ENCODE measurements around the gene CSRNP2.

CSRNP2 gene

GRCh38 chr12:51077930-51078329, 5.5 kb downstream of the CSRNP2 start:
- DNase-seq = no peak

- peak; percentile 8 to 10 for DNase-seq
Observed at GRCh38 chr12:51076236-51076930, 7.0 kb downstream of the CSRNP2 start.

GRCh38 chr12:51075390-51075789, 8.0 kb downstream of the CSRNP2 start:
- DNase-seq = no peak

GRCh38 chr12:51071663-51072062, 11.7 kb downstream of the CSRNP2 start:
- DNase-seq = no peak

- DNase-seq = no peak
Observed at GRCh38 chr12:51070004-51070403, 13.4 kb downstream of the CSRNP2 start.

- no peak for DNase-seq
Observed at GRCh38 chr12:51067771-51068170, 15.6 kb downstream of the CSRNP2 start.

GRCh38 chr12:51067229-51067628, 16.2 kb downstream of the CSRNP2 start:
- DNase-seq = no peak

- DNase-seq = no peak
Observed at GRCh38 chr12:51065530-51065929, 17.9 kb downstream of the CSRNP2 start.

GRCh38 chr12:51062631-51063397, 20.6 kb downstream of the CSRNP2 start:
- DNase-seq = no peak

- no peak for DNase-seq
Observed at GRCh38 chr12:51059086-51059485, 24.3 kb downstream of the CSRNP2 start.

GRCh38 chr12:51056242-51056641, 27.2 kb downstream of the CSRNP2 start:
- no peak for DNase-seq

GRCh38 chr12:51055060-51055459, 28.3 kb downstream of the CSRNP2 start:
- no peak for DNase-seq

- no peak for DNase-seq
Observed at GRCh38 chr12:51051787-51052186, 31.6 kb downstream of the CSRNP2 start.

GRCh38 chr12:51049525-51049924, 33.9 kb downstream of the CSRNP2 start:
- DNase-seq = no peak

- no peak for DNase-seq
Observed at GRCh38 chr12:51048661-51049251, 34.6 kb downstream of the CSRNP2 start.

GRCh38 chr12:51047655-51048540, 35.5 kb downstream of the CSRNP2 start, which contains the start of gene LETMD1:
LETMD1 (plus strand) TSS chr12:51048327; CDS start chr12:51048357, 30 bp downstream.
- DNase-seq = peak; percentile 82 to 86

GRCh38 chr12:51036279-51036678, 47.1 kb downstream of the CSRNP2 start:
- no peak for DNase-seq

- DNase-seq = no peak
Observed at GRCh38 chr12:51033457-51034089, 49.8 kb downstream of the CSRNP2 start.

GRCh38 chr12:51033048-51033447, 50.3 kb downstream of the CSRNP2 start:
- DNase-seq = no peak

- DNase-seq = no peak
Observed at GRCh38 chr12:51028813-51029150, 54.6 kb downstream of the CSRNP2 start.

- DNase-seq = peak in 1 of 2 donors; percentile 13
Observed at GRCh38 chr12:51028126-51028812, 55.1 kb downstream of the CSRNP2 start.

GRCh38 chr12:51027342-51027835, 56.0 kb downstream of the CSRNP2 start:
- DNase-seq = no peak
